CD8-positive, alpha-beta memory T cell (primary cell): ENCODE measurements around the gene RGR. TPM values are rescaled to one million over a fixed set of nuclear protein-coding genes. Genes with fewer than 3 reads are reported as not detected.

Experiments used
- CTCF ChIA-PET: fragments of 350-600 bp; sonication (Branson Sonifier 250); formaldehyde crosslinking; loops from one replicate; lab custom pipeline; 2021; ENCODE audit warnings: antibody characterized with exemption; lab: Charles Lee
- POLR2A ChIA-PET: fragments of 350-600 bp; sonication (Branson Sonifier 250); formaldehyde crosslinking; loops from one replicate; lab custom pipeline; 2021; ENCODE audit warnings: antibody characterized with exemption; lab: Charles Lee
- DNase-seq, 5 donors: peaks; one replicate each; pipeline versions ENCODE4 v3.0.0 to v3.0.0-alpha.2; 2020 to 2022; ENCODE audit warnings: mixed read lengths in 1 of 5
- H3K27ac ChIP-seq: one replicate; pipeline ENCODE4 v1.7.0; 2013; ENCODE audit warnings: low read depth, mild to moderate bottlenecking, low read length, moderate library complexity
- H3K27me3 ChIP-seq: 2 replicates; pipeline ENCODE4 v1.7.0; 2013; ENCODE audit warnings: low read length, mild to moderate bottlenecking; ENCODE audit not compliant: insufficient read depth, poor library complexity, severe bottlenecking
- H3K36me3 ChIP-seq: 2 replicates; pipeline ENCODE4 v1.7.0; 2013; ENCODE audit warnings: mild to moderate bottlenecking, low read length, moderate library complexity; ENCODE audit not compliant: insufficient read depth
- H3K4me1 ChIP-seq: 2 replicates; pipeline ENCODE4 v1.7.0; 2013; ENCODE audit warnings: mild to moderate bottlenecking, low read length, moderate library complexity; ENCODE audit not compliant: insufficient read depth
- H3K4me3 ChIP-seq: 2 replicates; pipeline ENCODE4 v1.7.0; 2013; ENCODE audit warnings: mild to moderate bottlenecking, low read length
- H3K9me3 ChIP-seq: 2 replicates; pipeline ENCODE4 v1.7.0; 2013; ENCODE audit warnings: mild to moderate bottlenecking, low read length
- H3K27ac Mint-ChIP-seq, 8 donors: one replicate each; pipeline ENCODE4 v1.8.0; 2020 to 2021; ENCODE audit warnings: mixed read lengths in 8 of 8, mild to moderate bottlenecking in 6 of 8, inconsistent platforms in 3 of 8, moderate library complexity in 3 of 8
- H3K27me3 Mint-ChIP-seq, 2 donors: one replicate each; pipeline ENCODE4 v1.8.0; 2020 to 2021; ENCODE audit warnings: mixed read lengths in 2 of 2, mild to moderate bottlenecking in 1 of 2, moderate library complexity in 1 of 2
- H3K36me3 Mint-ChIP-seq, 3 donors: one replicate each; pipeline ENCODE4 v1.8.0; 2020 to 2021; ENCODE audit warnings: mixed read lengths in 3 of 3, inconsistent platforms in 1 of 3, mild to moderate bottlenecking in 1 of 3
- H3K4me1 Mint-ChIP-seq, 3 donors: one replicate each; pipeline ENCODE4 v1.8.0; 2020 to 2021; ENCODE audit warnings: mixed read lengths in 3 of 3, inconsistent platforms in 1 of 3, mild to moderate bottlenecking in 1 of 3
- H3K4me3 Mint-ChIP-seq, 7 donors: one replicate each; pipeline ENCODE4 v1.8.0; 2020 to 2021; ENCODE audit warnings: mixed read lengths in 7 of 7, mild to moderate bottlenecking in 6 of 7, moderate library complexity in 4 of 7, inconsistent platforms in 2 of 7
- H3K9me3 Mint-ChIP-seq, 5 donors: one replicate each; pipeline ENCODE4 v1.8.0; 2020 to 2022; ENCODE audit warnings: mixed read lengths in 5 of 5, mild to moderate bottlenecking in 3 of 5, moderate library complexity in 2 of 5, inconsistent platforms in 1 of 5
- polyA plus RNA-seq: library from polyadenylated mRNA; unstranded; fragments of 300-500 nt; fragmentation: Illumina TruSeq; gene quantifications from one replicate; pipeline ENCODE4 v1.2.3, GENCODE V29; 2021
- total RNA-seq, 2 experiments: library from RNA; stranded (reverse); gene quantifications; one replicate each; pipeline ENCODE4 v1.2.3, GENCODE V29; 2021

The RGR gene
- total and polyA plus RNA-seq, 3 experiments from 2014 or later: not detected

DNA sequence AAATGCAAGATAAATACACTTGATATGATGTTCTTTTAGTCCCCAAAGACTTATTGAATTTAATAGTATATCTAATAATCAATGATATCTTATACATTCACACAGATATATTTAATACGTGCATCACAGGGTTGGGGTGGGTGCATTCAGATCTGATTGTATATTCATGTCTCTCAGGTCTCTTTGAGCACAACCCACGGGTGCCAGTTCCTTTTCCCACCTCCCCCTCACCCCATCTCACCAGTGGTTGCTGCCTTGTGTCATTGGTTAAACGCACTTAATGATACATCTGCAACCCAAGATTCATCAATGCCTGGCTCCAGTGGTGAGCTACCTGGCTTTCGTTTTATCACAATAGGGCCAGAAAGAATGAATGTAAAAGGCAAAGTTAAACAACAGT, 9.8 kb upstream of the RGR start:
- CTCF ChIA-PET: no interaction called here

DNA sequence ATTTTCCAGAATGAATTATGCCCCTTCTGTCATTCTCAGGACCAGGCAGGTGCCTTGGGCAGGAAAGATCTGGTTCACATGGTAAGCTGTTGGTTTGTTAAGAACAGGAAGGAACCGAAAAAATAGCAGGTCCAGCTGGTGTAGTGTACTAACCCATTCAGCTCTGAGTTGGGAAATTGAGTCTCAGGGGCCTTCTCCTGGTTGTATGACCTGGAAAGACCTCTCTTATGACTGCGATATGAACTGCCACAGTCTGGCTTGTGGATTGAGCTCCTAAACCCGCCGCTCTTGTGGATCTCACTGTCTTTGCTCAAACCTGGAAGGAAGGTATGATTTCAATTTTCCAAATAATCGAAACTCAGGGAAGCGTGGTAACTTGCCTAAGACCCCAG, 8.1 kb upstream of the RGR start:
- H3K4me3 ChIP-seq: no peak overlapping the region
- Mint-ChIP-seq H3K36me3 (no peaks in the 10 kb centered on the region), H3K4me3 (peak overlapping the region in 1 of 7 donors; percentile 51), H3K27ac (no peak overlapping the region), H3K9me3 (no peaks in the 10 kb centered on the region), H3K4me1 (no peaks in the 10 kb centered on the region), H3K27me3 (peaks cover 17 to 48% of the 10 kb centered on the region in 2 donors)
- POLR2A ChIA-PET: no interaction called here
- CTCF ChIA-PET: no interaction called here
- no peaks in the 10 kb centered on the region for H3K27me3 ChIP-seq
- no peak overlapping the region for H3K27ac ChIP-seq
- no peaks in the 10 kb centered on the region for H3K36me3 ChIP-seq
- no peaks in the 10 kb centered on the region for H3K9me3 ChIP-seq
- DNase-seq: no peak
- H3K4me1 ChIP-seq: no peaks in the 10 kb centered on the region

More for the DNA sequence above, 9.8 kb upstream of the RGR start:
- Histone ChIP-seq H3K9me3 (no peaks in the 10 kb centered on the region), H3K36me3 (no peaks in the 10 kb centered on the region), H3K4me1 (no peaks in the 10 kb centered on the region), H3K27ac (no peak overlapping the region), H3K4me3 (no peak overlapping the region), H3K27me3 (no peaks in the 10 kb centered on the region)
- Mint-ChIP-seq H3K36me3 (no peaks in the 10 kb centered on the region), H3K27me3 (peaks cover 13 to 52% of the 10 kb centered on the region in 2 donors), H3K4me1 (no peaks in the 10 kb centered on the region), H3K9me3 (no peaks in the 10 kb centered on the region), H3K4me3 (no peak overlapping the region), H3K27ac (no peak overlapping the region)
- no peak for DNase-seq
- POLR2A ChIA-PET: no interaction called here

DNA sequence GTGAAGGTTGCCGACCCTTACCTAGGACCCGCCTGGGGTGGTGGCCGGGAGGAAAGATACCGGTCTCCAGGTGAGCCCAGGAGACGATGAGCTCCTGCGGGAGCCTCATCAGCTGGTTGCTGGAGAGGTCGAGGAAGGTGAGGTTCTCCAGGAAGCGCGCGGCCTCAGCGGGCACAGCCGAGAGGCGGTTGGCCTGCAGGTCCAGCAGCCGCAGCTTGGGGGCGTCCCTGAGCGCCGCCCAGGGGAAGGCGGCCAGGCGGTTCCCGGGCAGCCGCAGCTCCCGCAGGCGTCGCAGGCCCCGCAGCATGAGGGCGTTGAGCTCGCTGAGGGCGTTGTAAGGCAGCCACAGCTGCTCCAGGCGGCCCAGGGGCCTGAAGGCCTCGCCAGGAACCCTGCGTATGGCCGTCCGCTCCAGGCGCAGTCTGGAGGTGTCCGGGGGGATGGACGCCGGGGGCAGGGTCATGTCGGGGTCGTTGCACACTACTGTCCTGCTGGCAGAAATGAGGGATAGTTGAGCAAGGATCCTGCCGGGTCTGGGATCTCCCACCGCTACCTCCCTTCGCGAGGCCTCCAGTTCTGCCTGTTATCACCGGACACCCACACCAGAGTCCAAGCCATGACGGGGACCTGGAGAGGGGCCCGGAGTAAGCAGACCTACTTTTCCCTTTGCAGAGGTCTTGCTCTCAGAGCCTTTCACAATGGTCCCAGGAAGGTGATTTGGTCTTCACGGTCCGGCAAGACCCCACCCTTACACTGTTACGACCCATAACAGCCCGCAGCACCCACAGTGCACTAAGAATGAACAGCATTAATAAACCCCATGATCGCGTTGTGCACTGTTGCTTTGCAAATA, 7.4 kb upstream of the RGR start:
- Histone ChIP-seq H3K36me3 (no peaks in the 10 kb centered on the region), H3K27me3 (no peaks in the 10 kb centered on the region), H3K9me3 (no peaks in the 10 kb centered on the region), H3K4me1 (no peaks in the 10 kb centered on the region), H3K27ac (no peak overlapping the region), H3K4me3 (no peak overlapping the region)
- Mint-ChIP-seq H3K9me3 (no peaks in the 10 kb centered on the region), H3K4me3 (no peak overlapping the region), H3K36me3 (no peaks in the 10 kb centered on the region), H3K27ac (no peak overlapping the region), H3K4me1 (no peaks in the 10 kb centered on the region), H3K27me3 (peaks cover 17 to 42% of the 10 kb centered on the region in 2 donors)
- POLR2A ChIA-PET: no interaction called here
- DNase-seq: no peak
- CTCF ChIA-PET: no interaction called here

DNA sequence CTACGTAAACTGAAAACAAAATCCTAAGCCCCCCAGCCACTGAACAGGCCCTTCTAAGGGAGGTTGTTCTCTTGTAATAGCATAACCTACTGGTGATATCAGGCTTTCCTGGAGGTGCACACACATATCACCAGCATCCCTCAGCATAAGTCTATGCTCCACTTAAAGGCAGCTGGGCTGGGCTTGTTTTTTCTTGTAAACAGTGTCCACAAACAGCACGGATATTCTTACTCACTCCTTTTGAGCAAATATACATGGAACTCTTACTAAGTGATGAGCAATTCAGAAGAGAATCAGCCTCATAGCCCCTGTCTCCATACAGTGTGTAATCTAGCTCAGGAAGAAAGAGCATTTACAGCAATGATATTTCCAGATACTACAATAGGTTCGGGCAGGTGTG, 5.9 kb upstream of the RGR start:
- no peak overlapping the region for H3K27ac Mint-ChIP-seq
- H3K27me3 Mint-ChIP-seq: peaks cover 17 to 37% of the 10 kb centered on the region in 2 donors
- Histone ChIP-seq H3K36me3 (no peaks in the 10 kb centered on the region), H3K4me3 (no peak overlapping the region), H3K27ac (no peak overlapping the region), H3K27me3 (no peaks in the 10 kb centered on the region), H3K4me1 (no peaks in the 10 kb centered on the region), H3K9me3 (no peaks in the 10 kb centered on the region)
- no peaks in the 10 kb centered on the region for H3K4me1 Mint-ChIP-seq
- CTCF ChIA-PET: interaction anchor here (1.6 kb wide), 1 partner anchor 18 kb away, joined by 4 read pairs; no protein-coding TSS in a partner anchor
- H3K4me3 Mint-ChIP-seq: no peak overlapping the region
- no peaks in the 10 kb centered on the region for H3K9me3 Mint-ChIP-seq
- POLR2A ChIA-PET: no interaction called here
- no peaks in the 10 kb centered on the region for H3K36me3 Mint-ChIP-seq
- no peak for DNase-seq

DNA sequence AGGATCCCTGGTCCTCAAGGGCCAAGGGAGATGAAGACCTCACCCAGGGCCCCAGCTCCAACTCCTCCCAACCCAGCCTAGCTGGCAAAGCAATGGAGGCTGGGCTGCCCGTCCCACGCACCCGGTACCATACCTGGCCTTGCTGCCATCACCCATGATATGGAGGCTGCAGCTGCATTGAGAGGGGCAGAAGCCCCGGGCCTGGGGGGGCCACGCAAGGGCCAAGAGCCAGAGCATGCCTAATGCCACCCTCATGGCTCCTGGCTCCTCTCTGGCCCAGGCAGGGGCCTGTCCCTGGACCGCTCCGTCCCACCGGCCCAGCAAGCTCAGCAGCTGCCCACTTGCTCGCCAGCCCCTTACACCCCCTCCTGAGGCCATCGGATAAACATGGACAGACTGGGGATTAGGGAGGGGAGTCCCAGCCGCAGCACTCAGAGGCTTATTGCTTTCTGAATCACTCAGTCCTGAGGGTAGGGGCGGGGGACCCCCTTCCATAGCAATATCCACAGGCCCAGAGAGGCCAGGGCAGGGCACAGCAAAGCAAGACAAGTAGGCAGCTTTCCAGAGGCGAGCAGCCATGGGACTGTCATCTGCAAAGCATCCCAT, 3.6 kb upstream of the RGR start, which contains the start of gene LRIT1:
LRIT1 (minus strand) TSS at position 362 of the 606 bp plus-strand sequence; CDS start at position 255, 107 bp downstream.
- Mint-ChIP-seq H3K9me3 (no peaks in the 10 kb centered on the region), H3K36me3 (no peaks in the 10 kb centered on the region), H3K27me3 (peaks cover 17 to 26% of the 10 kb centered on the region in 2 donors), H3K27ac (no peak within 1 kb of the TSS), H3K4me3 (no peak within 1 kb of the TSS), H3K4me1 (no peaks in the 10 kb centered on the region)
- Histone ChIP-seq H3K4me3 (no peak within 1 kb of the TSS), H3K27ac (no peak within 1 kb of the TSS), H3K36me3 (no peaks in the 10 kb centered on the region), H3K9me3 (no peaks in the 10 kb centered on the region), H3K4me1 (no peaks in the 10 kb centered on the region), H3K27me3 (no peaks in the 10 kb centered on the region)
- ChIA-PET POLR2A (no interaction called here), CTCF (interaction anchor here (1.2 kb wide), 1 partner anchor 111 kb away, joined by 3 read pairs; no protein-coding TSS in a partner anchor)
- DNase-seq: no peak

DNA sequence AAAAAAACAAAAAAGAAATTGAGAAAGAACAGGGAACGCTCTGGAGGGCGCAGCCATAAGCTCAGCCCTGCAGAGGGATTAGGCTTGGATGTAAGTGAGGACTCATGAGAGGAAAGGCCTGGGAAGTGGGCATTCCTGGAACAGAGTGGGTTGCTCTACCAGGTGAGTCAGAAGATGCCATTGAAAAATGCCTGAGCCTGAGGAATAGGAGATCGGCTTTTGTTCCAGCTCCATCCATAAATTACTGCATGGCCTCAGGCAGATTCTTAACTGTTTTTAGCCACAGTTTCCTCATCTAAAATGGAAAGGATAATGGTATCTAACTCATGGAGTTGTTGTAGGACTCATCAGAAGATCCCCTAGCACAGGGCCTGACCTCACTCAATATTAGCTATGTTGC, 1.1 kb upstream of the RGR start:
- Histone ChIP-seq H3K4me3 (no peak overlapping the region), H3K36me3 (no peaks in the 10 kb centered on the region), H3K27ac (no peak overlapping the region), H3K4me1 (no peaks in the 10 kb centered on the region), H3K27me3 (no peaks in the 10 kb centered on the region), H3K9me3 (no peaks in the 10 kb centered on the region)
- H3K9me3 Mint-ChIP-seq: no peaks in the 10 kb centered on the region
- no peak for DNase-seq
- H3K27ac Mint-ChIP-seq: no peak overlapping the region
- H3K36me3 Mint-ChIP-seq: no peaks in the 10 kb centered on the region
- no peaks in the 10 kb centered on the region for H3K4me1 Mint-ChIP-seq
- CTCF ChIA-PET: no interaction called here
- H3K4me3 Mint-ChIP-seq: no peak overlapping the region
- H3K27me3 Mint-ChIP-seq: peaks cover 6 to 19% of the 10 kb centered on the region in 2 donors
- POLR2A ChIA-PET: no interaction called here

DNA sequence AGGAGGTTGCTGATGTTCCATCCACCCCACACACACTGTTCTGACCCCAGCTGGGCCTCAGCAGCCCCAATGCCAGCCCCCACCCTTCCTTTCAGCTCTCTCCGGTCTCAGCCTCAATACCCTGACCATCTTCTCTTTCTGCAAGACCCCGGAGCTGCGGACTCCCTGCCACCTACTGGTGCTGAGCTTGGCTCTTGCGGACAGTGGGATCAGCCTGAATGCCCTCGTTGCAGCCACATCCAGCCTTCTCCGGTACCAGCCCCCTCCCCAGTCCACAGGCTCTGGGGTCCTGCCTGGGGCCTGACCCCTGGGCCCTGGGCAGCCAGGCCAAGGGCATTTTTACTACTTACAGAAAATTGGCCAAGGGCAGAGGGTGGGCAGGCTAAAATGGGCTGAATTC, 2.6 kb downstream of the RGR start:
- no peaks in the 10 kb centered on the region for H3K27me3 ChIP-seq
- no peaks in the 10 kb centered on the region for H3K36me3 ChIP-seq
- ChIA-PET POLR2A (no interaction called here), CTCF (interaction anchor here (1.0 kb wide), 1 partner anchor 291 kb away, joined by 3 read pairs; no protein-coding TSS in a partner anchor)
- no peak overlapping the region for H3K4me3 Mint-ChIP-seq
- no peaks in the 10 kb centered on the region for H3K36me3 Mint-ChIP-seq
- peaks cover 0 to 2% (median 2%) of the 10 kb centered on the region in 5 donors for H3K9me3 Mint-ChIP-seq
- no peaks in the 10 kb centered on the region for H3K9me3 ChIP-seq
- DNase-seq: no peak
- H3K27ac Mint-ChIP-seq: no peak overlapping the region
- H3K27me3 Mint-ChIP-seq: peaks cover 0 to 18% of the 10 kb centered on the region in 2 donors
- no peak overlapping the region for H3K27ac ChIP-seq
- H3K4me1 Mint-ChIP-seq: no peaks in the 10 kb centered on the region
- H3K4me1 ChIP-seq: no peaks in the 10 kb centered on the region
- no peak overlapping the region for H3K4me3 ChIP-seq

DNA sequence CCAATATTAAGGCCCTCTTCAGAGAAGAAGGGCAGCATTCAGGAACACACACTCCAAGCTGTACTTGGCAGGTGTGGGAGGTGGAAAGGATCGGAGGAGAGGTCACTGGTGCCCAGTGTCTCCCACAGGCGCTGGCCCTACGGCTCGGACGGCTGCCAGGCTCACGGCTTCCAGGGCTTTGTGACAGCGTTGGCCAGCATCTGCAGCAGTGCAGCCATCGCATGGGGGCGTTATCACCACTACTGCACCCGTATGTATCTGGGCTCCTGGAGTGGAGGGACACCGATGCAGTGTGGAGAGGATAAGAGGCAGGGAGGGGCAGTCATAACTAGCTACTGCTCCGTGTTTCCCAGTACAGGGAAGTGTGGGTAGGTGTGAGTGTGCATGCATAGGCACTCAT, 3.9 kb downstream of the RGR start:
- Histone ChIP-seq H3K4me1 (no peaks in the 10 kb centered on the region), H3K27me3 (no peaks in the 10 kb centered on the region), H3K36me3 (no peaks in the 10 kb centered on the region), H3K4me3 (no peak overlapping the region), H3K27ac (no peak overlapping the region), H3K9me3 (no peaks in the 10 kb centered on the region)
- ChIA-PET POLR2A (no interaction called here), CTCF (interaction anchor here (1.4 kb wide), 1 partner anchor 16 kb away, joined by 3 read pairs; no protein-coding TSS in a partner anchor)
- Mint-ChIP-seq H3K4me3 (no peak overlapping the region), H3K4me1 (no peaks in the 10 kb centered on the region), H3K9me3 (peaks cover 0 to 2% (median 2%) of the 10 kb centered on the region in 5 donors), H3K27me3 (peaks cover 4 to 18% of the 10 kb centered on the region in 2 donors), H3K36me3 (no peaks in the 10 kb centered on the region), H3K27ac (no peak overlapping the region)
- DNase-seq: no peak
